ENCODE measurements around the gene UBTF. TPM values are rescaled to one million over a fixed set of nuclear protein-coding genes. Genes with fewer than 3 reads are reported as not detected.

The UBTF gene
- total and polyA plus RNA-seq, 2 of the 4 experiments (the other 2 are of a cell fraction), result 29.7 to 42.1 TPM

DNA sequence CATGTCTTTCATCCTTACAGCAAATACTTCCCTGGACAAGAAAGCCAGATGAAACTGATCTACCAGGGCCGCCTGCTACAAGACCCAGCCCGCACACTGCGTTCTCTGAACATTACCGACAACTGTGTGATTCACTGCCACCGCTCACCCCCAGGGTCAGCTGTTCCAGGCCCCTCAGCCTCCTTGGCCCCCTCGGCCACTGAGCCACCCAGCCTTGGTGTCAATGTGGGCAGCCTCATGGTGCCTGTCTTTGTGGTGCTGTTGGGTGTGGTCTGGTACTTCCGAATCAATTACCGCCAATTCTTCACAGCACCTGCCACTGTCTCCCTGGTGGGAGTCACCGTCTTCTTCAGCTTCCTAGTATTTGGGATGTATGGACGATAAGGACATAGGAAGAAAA is 29.0 kb downstream of the UBTF start:
- peaks cover 2% of the 10 kb centered on the region; the same call in 1 of the 2 replicates for H3K4me1 ChIP-seq (ENCODE audit: control insufficient read depth, insufficient read depth, low read length)
- intact Hi-C loops (cut with micrococcal nuclease), result no loop called here
- no peak overlapping the region for H3K4me3 ChIP-seq (ENCODE audit: insufficient read depth, low read depth, low read length)
- ChIA-PET POLR2A (ENCODE audit: unreplicated experiment) (no interaction called here), CTCF (no interaction called here)
- no peak overlapping the region for H2BK15ac ChIP-seq (ENCODE audit: low read depth, low read length)
- no peak overlapping the region for H2BK120ac ChIP-seq (ENCODE audit: low read depth, low read length)
- H2BK20ac ChIP-seq (ENCODE audit: low read depth, low read length), result no peak overlapping the region
- dilution Hi-C loops (cut with HindIII; ENCODE audit: low sequenced_read_pairs, unreplicated experiment), result no loop called here
- in situ Hi-C loops (cut with MboI; ENCODE audit: low sequenced_read_pairs), result no loop called here
- H3K14ac ChIP-seq (replicated peaks; ENCODE audit: low read depth, low read length), result no peak overlapping the region
- H3K79me1 ChIP-seq (ENCODE audit: low read depth in 1 of 2, low read length in 2 of 2), result peaks cover 20 to 64% of the 10 kb centered on the region in 2 experiments
- no peak overlapping the region for H4K91ac ChIP-seq (ENCODE audit: insufficient read depth, low read depth, low read length)
- H2AK5ac ChIP-seq (ENCODE audit: low read depth, low read length), result no peak overlapping the region
- H3K4ac ChIP-seq (ENCODE audit: low read depth, low read length), result no peak overlapping the region
- H3K18ac ChIP-seq (ENCODE audit: low read depth, low read length), result no peak overlapping the region
- H3K9me3 ChIP-seq (ENCODE audit: control insufficient read depth, insufficient read depth, low read length), result no peaks in the 10 kb centered on the region
- DNase-seq, result no peak
- H3K23ac ChIP-seq (ENCODE audit: low read depth, low read length), result no peak overlapping the region
- WGBS, 2 experiments (ENCODE audit: extremely low coverage in 2 of 2, insufficient read length in 1 of 2), result no CpG with 5 or more reads among the region's 10 CpGs
- H3K36me3 ChIP-seq (ENCODE audit: control insufficient read depth, insufficient read depth, low read length), result peaks cover 53% of the 10 kb centered on the region
- no peak overlapping the region for H3K27ac ChIP-seq (ENCODE audit: insufficient read depth, low read length)
- no peak for ATAC-seq (ENCODE audit: low read depth)
- no peak overlapping the region for H3K4me2 ChIP-seq (ENCODE audit: low read depth, low read length)
- H3K9me1 ChIP-seq (ENCODE audit: insufficient read depth, low read length), result no peaks in the 10 kb centered on the region
- H3K27me3 ChIP-seq (ENCODE audit: control insufficient read depth, insufficient read depth, low read length), result no peaks in the 10 kb centered on the region
- H4K20me1 ChIP-seq (ENCODE audit: insufficient read depth, low read length), result no peaks in the 10 kb centered on the region
- H2AFZ ChIP-seq (replicated peaks; ENCODE audit: low read length, poor library complexity), result no peak overlapping the region
- no peak overlapping the region for H2BK5ac ChIP-seq (ENCODE audit: low read depth, low read length, poor library complexity, severe bottlenecking)
- no peak overlapping the region for H3K56ac ChIP-seq (ENCODE audit: extremely low read depth, insufficient read depth, low read length)
- no peak overlapping the region for H2AK9ac ChIP-seq (replicated peaks; ENCODE audit: low read depth, low read length, poor library complexity)
- H4K8ac ChIP-seq (ENCODE audit: low read depth in 2 of 2, low read length in 2 of 2), result no peak overlapping the region
- BruUV-seq (replicated peaks), result no TSS peak
- no peak overlapping the region for H4K5ac ChIP-seq (ENCODE audit: low read depth, low read length)
- H3K9ac ChIP-seq (ENCODE audit: low read depth, low read length), result no peak overlapping the region
- TF ChIP-seq FOS (IDR thresholded peaks at IDR 0.05; ENCODE audit: low read depth, low read length), result no peak
- TF ChIP-seq, protein P1, sequence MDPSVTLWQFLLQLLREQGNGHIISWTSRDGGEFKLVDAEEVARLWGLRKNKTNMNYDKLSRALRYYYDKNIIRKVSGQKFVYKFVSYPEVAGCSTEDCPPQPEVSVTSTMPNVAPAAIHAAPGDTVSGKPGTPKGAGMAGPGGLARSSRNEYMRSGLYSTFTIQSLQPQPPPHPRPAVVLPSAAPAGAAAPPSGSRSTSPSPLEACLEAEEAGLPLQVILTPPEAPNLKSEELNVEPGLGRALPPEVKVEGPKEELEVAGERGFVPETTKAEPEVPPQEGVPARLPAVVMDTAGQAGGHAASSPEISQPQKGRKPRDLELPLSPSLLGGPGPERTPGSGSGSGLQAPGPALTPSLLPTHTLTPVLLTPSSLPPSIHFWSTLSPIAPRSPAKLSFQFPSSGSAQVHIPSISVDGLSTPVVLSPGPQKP (IDR thresholded peaks at IDR 0.05; ENCODE audit: borderline replicate concordance, low read depth, low read length), result no peak
- no peak for TF ChIP-seq CHD1 (IDR thresholded peaks at IDR 0.05; ENCODE audit: low read depth, low read length)
- no peak for TF ChIP-seq RAD21 (IDR thresholded peaks at IDR 0.05; ENCODE audit: low read length)
- TF ChIP-seq CEBPB (IDR thresholded peaks at IDR 0.05; ENCODE audit: low read depth, low read length), result no peak
- TF ChIP-seq USF2 (IDR thresholded peaks at IDR 0.05; ENCODE audit: low read depth, low read length), result no peak
- TF ChIP-seq MAFK (IDR thresholded peaks at IDR 0.05; ENCODE audit: low read depth, low read length), result no peak
- no peak for TF ChIP-seq RFX5 (IDR thresholded peaks at IDR 0.05; ENCODE audit: low read depth, low read length)
- TF ChIP-seq NFE2L2 (IDR thresholded peaks at IDR 0.05; ENCODE audit: low read depth, low read length), result no peak
- TF ChIP-seq CTCF (conservative IDR thresholded peaks at IDR 0.05; ENCODE audit: low read depth, low read length), result no peak
- no peak for TF ChIP-seq MXI1 (IDR thresholded peaks at IDR 0.05; ENCODE audit: borderline replicate concordance, low read depth, low read length)
- TF ChIP-seq POLR2A (IDR thresholded peaks at IDR 0.05; ENCODE audit: low read depth, low read length), result no peak
- TF ChIP-seq BHLHE40 (IDR thresholded peaks at IDR 0.05; ENCODE audit: low read depth, low read length), result no peak
- no peak for TF ChIP-seq RCOR1 (IDR thresholded peaks at IDR 0.05; ENCODE audit: insufficient replicate concordance, low read length)

All from IMR-90 (cell line).